Measurements from ENCODE around the gene RTL3. TPM values are rescaled to one million over a fixed set of nuclear protein-coding genes. Genes with fewer than 3 reads are reported as not detected.
A peak's percentile ranks its signal among the peaks of the same experiment; 100 is the strongest.

The RTL3 gene
- not detected for total RNA-seq (ENCODE audit: unreplicated experiment)
- long read RNA-seq, result 0 reads

GRCh38 chrX:78658845-78659744 lies at the start of gene RTL3:
TSS of gene RTL3 (minus strand) at chrX:78659328. CDS start at chrX:78658420, 908 bp downstream.
- H3K27ac Mint-ChIP-seq (ENCODE audit: unreplicated experiment), result no peak within 1 kb of the TSS
- no peaks in the 10 kb centered on the region for H3K9me3 Mint-ChIP-seq (ENCODE audit: unreplicated experiment)
- H3K4me3 Mint-ChIP-seq (ENCODE audit: unreplicated experiment), result no peak within 1 kb of the TSS
- TF ChIP-seq, protein P1, sequence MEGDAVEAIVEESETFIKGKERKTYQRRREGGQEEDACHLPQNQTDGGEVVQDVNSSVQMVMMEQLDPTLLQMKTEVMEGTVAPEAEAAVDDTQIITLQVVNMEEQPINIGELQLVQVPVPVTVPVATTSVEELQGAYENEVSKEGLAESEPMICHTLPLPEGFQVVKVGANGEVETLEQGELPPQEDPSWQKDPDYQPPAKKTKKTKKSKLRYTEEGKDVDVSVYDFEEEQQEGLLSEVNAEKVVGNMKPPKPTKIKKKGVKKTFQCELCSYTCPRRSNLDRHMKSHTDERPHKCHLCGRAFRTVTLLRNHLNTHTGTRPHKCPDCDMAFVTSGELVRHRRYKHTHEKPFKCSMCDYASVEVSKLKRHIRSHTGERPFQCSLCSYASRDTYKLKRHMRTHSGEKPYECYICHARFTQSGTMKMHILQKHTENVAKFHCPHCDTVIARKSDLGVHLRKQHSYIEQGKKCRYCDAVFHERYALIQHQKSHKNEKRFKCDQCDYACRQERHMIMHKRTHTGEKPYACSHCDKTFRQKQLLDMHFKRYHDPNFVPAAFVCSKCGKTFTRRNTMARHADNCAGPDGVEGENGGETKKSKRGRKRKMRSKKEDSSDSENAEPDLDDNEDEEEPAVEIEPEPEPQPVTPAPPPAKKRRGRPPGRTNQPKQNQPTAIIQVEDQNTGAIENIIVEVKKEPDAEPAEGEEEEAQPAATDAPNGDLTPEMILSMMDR (IDR thresholded peaks at IDR 0.05; ENCODE audit: unreplicated experiment), result no peak
- no peaks in the 10 kb centered on the region for H3K4me1 Mint-ChIP-seq (ENCODE audit: unreplicated experiment)
- H3K27me3 Mint-ChIP-seq (ENCODE audit: unreplicated experiment), result no peaks in the 10 kb centered on the region
- H3K36me3 Mint-ChIP-seq (ENCODE audit: low read depth, unreplicated experiment), result no peaks in the 10 kb centered on the region
- no peak for DNase-seq (ENCODE audit: low spot score)

DNA sequence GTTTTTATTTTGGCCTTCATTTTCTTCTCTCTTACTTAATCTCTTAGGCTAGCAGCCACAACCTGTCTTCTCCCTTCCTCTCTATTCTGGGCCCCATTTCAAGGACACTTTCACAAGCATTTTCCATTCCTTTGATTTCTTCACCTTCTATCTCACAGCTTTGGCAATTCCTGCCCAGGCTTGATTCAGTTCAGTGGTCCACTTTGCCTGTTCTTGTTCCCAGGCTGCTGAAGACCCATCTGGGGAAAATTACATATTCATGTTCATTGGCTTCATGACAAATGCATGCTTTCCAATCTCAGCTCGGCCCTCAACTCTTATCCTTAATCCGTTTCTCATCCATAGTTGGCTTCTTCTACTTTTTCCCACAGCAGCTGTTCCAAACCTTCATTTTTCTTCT lies 49.7 kb upstream of the RTL3 start:
- Mint-ChIP-seq H3K27me3 (ENCODE audit: unreplicated experiment) (no peaks in the 10 kb centered on the region), H3K4me3 (ENCODE audit: unreplicated experiment) (no peak overlapping the region), H3K36me3 (ENCODE audit: low read depth, unreplicated experiment) (no peaks in the 10 kb centered on the region), H3K4me1 (ENCODE audit: unreplicated experiment) (no peaks in the 10 kb centered on the region), H3K9me3 (ENCODE audit: unreplicated experiment) (no peaks in the 10 kb centered on the region), H3K27ac (ENCODE audit: unreplicated experiment) (no peak overlapping the region)
- TF ChIP-seq, protein P1 (IDR thresholded peaks at IDR 0.05; ENCODE audit: unreplicated experiment), result no peak
- DNase-seq (ENCODE audit: low spot score), result no peak

DNA sequence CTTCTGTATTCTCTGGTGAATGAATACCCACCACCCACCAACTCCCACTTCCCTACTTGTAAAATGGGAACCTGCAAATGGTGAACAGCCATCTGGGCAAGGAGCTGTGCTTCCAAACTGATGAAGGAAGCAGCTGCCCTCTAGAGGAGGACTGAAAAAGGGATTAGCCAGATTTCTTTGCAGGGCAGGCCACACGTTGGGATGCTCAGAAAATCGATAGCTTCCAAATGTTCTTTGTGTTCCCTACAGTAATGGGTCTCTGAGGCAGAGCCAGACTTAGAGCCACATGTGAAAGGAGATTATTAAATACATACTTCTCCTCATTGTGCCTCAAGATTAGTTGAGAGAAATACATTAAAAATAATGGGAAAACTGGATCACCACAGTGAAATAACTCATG lies 49.1 kb upstream of the RTL3 start:
- DNase-seq (ENCODE audit: low spot score), result peak; percentile 4
- Mint-ChIP-seq H3K27me3 (ENCODE audit: unreplicated experiment) (no peaks in the 10 kb centered on the region), H3K4me1 (ENCODE audit: unreplicated experiment) (no peaks in the 10 kb centered on the region), H3K9me3 (ENCODE audit: unreplicated experiment) (no peaks in the 10 kb centered on the region), H3K27ac (ENCODE audit: unreplicated experiment) (no peak overlapping the region), H3K4me3 (ENCODE audit: unreplicated experiment) (no peak overlapping the region), H3K36me3 (ENCODE audit: low read depth, unreplicated experiment) (no peaks in the 10 kb centered on the region)
- TF ChIP-seq, protein P1 (IDR thresholded peaks at IDR 0.05; ENCODE audit: unreplicated experiment), result no peak

DNA sequence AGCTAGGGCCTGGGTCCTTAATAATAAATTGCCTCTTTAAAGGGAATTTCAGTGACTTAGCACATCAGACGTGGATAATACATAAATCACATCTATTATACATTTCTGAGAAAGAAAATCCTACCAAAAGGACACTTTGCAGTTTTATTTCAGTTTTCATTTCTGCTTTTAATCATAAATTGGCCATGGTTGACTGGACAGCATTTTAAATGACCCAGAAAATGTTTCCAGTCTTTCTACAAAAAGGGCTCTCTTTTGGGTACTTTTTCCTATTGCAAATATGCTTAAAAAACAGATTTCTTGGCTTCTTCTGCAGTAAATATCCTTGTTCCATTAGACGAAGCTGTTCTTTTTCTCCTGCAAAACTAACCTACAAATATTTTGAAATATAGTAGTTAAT lies 46.9 kb upstream of the RTL3 start:
- Mint-ChIP-seq H3K27ac (ENCODE audit: unreplicated experiment) (no peak overlapping the region), H3K36me3 (ENCODE audit: low read depth, unreplicated experiment) (no peaks in the 10 kb centered on the region), H3K4me1 (ENCODE audit: unreplicated experiment) (no peaks in the 10 kb centered on the region), H3K9me3 (ENCODE audit: unreplicated experiment) (no peaks in the 10 kb centered on the region), H3K4me3 (ENCODE audit: unreplicated experiment) (no peak overlapping the region), H3K27me3 (ENCODE audit: unreplicated experiment) (no peaks in the 10 kb centered on the region)
- TF ChIP-seq, protein P1 (IDR thresholded peaks at IDR 0.05; ENCODE audit: unreplicated experiment), result no peak
- DNase-seq (ENCODE audit: low spot score), result no peak

GRCh38 chrX:78693536-78693935 lies 34.4 kb upstream of the RTL3 start:
- no peaks in the 10 kb centered on the region for H3K4me1 Mint-ChIP-seq (ENCODE audit: unreplicated experiment)
- no peak for DNase-seq (ENCODE audit: low spot score)
- H3K9me3 Mint-ChIP-seq (ENCODE audit: unreplicated experiment), result no peaks in the 10 kb centered on the region
- H3K27ac Mint-ChIP-seq (ENCODE audit: unreplicated experiment), result no peak overlapping the region
- H3K36me3 Mint-ChIP-seq (ENCODE audit: low read depth, unreplicated experiment), result no peaks in the 10 kb centered on the region
- H3K27me3 Mint-ChIP-seq (ENCODE audit: unreplicated experiment), result no peaks in the 10 kb centered on the region
- H3K4me3 Mint-ChIP-seq (ENCODE audit: unreplicated experiment), result no peak overlapping the region
- TF ChIP-seq, protein P1 (IDR thresholded peaks at IDR 0.05; ENCODE audit: unreplicated experiment), result no peak

Data from endothelial cell (in vitro differentiated cells).